ENCODE measurements around the gene HHAT. TPM values are rescaled to one million over a fixed set of nuclear protein-coding genes. Genes with fewer than 3 reads are reported as not detected.

The HHAT gene
- polyA plus RNA-seq, 1 experiment = 4.8 TPM

DNA sequence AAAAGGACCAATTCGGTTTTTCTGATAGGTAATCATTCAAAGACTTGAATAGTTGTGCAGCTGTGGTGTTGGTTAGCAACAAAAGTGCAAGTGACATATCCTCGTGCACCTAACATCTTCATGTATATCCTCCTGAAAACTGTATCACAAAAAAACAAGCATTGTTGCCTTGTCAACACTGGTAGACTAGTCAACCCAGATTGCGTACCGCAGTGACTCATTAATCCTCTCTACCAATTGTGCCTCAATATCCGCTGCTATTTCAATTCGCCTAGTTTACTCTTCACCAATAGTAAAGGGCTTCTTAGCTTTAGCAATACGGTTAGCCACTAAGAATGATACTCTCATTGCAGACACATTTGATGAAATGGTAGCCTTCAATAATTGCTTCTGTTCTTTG is 3.5 kb downstream of the HHAT start:
- H3K27me3 ChIP-seq (ENCODE audit: control insufficient read depth, insufficient read depth, low read length) = peaks cover 2% of the 10 kb centered on the region
- TF ChIP-seq, protein P1, sequence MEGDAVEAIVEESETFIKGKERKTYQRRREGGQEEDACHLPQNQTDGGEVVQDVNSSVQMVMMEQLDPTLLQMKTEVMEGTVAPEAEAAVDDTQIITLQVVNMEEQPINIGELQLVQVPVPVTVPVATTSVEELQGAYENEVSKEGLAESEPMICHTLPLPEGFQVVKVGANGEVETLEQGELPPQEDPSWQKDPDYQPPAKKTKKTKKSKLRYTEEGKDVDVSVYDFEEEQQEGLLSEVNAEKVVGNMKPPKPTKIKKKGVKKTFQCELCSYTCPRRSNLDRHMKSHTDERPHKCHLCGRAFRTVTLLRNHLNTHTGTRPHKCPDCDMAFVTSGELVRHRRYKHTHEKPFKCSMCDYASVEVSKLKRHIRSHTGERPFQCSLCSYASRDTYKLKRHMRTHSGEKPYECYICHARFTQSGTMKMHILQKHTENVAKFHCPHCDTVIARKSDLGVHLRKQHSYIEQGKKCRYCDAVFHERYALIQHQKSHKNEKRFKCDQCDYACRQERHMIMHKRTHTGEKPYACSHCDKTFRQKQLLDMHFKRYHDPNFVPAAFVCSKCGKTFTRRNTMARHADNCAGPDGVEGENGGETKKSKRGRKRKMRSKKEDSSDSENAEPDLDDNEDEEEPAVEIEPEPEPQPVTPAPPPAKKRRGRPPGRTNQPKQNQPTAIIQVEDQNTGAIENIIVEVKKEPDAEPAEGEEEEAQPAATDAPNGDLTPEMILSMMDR (IDR thresholded peaks at IDR 0.05; ENCODE audit: low read depth, low read length) = no peak
- ChIA-PET POLR2A (no interaction called here), CTCF (interaction anchor here (2.2 kb wide), 1 partner anchor 29 kb away, joined by 9 read pairs; no protein-coding TSS in a partner anchor)
- H3K4me3 ChIP-seq (ENCODE audit: low read depth, low read length) = no peak overlapping the region
- no peak for DNase-seq (ENCODE audit: low read depth, low spot score)
- H3K9me3 ChIP-seq (ENCODE audit: control insufficient read depth, insufficient read depth, low read length) = no peaks in the 10 kb centered on the region; the same call in 1 of the 2 replicates
- no peak overlapping the region for H3K27ac ChIP-seq (ENCODE audit: low read depth, low read length)

DNA sequence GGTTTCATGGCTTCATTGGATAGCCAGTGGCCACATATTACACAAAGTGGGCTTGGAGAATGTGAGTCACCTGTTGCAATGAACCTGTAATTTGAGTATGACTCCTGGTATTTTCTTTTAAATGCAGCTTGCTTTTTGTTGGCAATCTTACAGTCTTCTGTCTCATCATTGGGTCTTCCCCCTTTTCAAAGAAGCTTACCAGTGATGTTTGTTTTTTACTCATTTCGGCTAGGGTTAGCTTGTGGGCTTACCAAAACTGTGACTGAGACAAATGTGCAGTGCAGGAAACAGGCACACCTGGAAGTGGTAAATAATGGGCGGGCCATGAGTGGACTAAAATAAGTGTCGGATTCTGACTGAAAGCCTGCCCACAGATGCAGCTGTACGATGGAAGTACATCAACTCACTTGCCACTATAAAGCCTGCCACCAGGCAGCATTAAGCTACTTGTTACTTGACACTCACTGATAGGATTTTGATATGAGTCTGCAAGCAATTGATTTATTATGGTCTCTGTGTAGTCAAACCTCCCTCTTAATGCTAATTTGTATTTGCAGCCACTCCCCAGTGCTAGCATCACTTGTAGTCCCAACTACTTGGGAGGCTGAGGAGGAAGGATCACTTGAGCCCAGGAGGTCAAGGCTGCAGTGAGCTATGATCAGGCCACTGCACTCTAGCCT is 4.2 kb downstream of the HHAT start:
- TF ChIP-seq, protein P1 (IDR thresholded peaks at IDR 0.05; ENCODE audit: low read depth, low read length) = no peak
- no peaks in the 10 kb centered on the region; the same call in 1 of the 2 replicates for H3K9me3 ChIP-seq (ENCODE audit: control insufficient read depth, insufficient read depth, low read length)
- DNase-seq (ENCODE audit: low read depth, low spot score) = no peak
- peaks cover 2% of the 10 kb centered on the region for H3K27me3 ChIP-seq (ENCODE audit: control insufficient read depth, insufficient read depth, low read length)
- POLR2A ChIA-PET = no interaction called here
- no peak overlapping the region for H3K4me3 ChIP-seq (ENCODE audit: low read depth, low read length)
- CTCF ChIA-PET = interaction anchor here (1.0 to 2.2 kb wide), 2 partner anchors 12 to 28 kb away, joined by 3 to 9 read pairs; no protein-coding TSS in a partner anchor
- no peak overlapping the region for H3K27ac ChIP-seq (ENCODE audit: low read depth, low read length)

DNA sequence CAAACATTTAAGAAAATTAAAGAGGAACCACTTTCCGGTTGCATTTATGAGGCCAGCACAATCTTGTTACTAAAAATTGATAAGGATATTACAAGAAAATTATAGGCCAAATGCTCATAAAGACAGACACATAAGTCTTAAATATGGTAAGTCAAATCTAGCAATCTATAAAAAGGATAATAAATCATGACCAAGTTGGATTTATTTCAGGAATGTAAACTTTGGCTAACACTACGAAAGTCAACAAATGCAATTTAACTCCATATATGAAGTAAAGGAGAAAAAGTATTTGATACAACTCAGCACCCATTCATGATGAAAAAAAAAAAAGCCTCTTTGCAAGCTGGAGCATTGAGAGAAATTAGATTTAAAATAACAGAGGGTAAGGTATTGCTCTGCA is 6.3 kb downstream of the HHAT start:
- H3K27ac ChIP-seq (ENCODE audit: low read depth, low read length) = no peak overlapping the region
- ChIA-PET CTCF (interaction anchor here (1.0 kb wide), 1 partner anchor 26 kb away, joined by 4 read pairs; no protein-coding TSS in a partner anchor), POLR2A (no interaction called here)
- TF ChIP-seq, protein P1 (IDR thresholded peaks at IDR 0.05; ENCODE audit: low read depth, low read length) = no peak
- peaks cover 6% of the 10 kb centered on the region for H3K27me3 ChIP-seq (ENCODE audit: control insufficient read depth, insufficient read depth, low read length)
- no peaks in the 10 kb centered on the region for H3K9me3 ChIP-seq (ENCODE audit: control insufficient read depth, insufficient read depth, low read length)
- no peak overlapping the region for H3K4me3 ChIP-seq (ENCODE audit: low read depth, low read length)
- no peak for DNase-seq (ENCODE audit: low read depth, low spot score)

DNA sequence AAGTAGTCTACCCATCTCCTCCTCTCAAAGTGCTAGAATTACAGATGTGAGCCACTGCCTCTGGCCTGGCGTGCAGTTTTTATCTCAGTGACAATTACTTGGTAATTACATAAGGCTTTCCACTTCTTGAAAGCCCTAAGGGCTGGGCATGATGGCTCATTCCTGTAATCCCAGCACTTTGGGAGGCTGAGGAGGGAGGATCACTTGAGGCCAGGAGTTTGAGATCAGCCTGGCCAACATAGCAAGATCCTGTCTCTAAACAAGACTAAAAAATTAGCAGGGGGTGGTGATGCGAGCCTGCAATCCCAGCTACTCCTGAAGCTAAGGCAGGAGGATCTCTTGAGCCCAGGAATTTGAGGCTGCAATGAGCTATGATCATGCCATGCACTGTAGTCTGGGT is 7.7 kb downstream of the HHAT start:
- no peak for DNase-seq (ENCODE audit: low read depth, low spot score)
- no peak overlapping the region for H3K4me3 ChIP-seq (ENCODE audit: low read depth, low read length)
- H3K27me3 ChIP-seq (ENCODE audit: control insufficient read depth, insufficient read depth, low read length) = peaks cover 6% of the 10 kb centered on the region
- ChIA-PET POLR2A (no interaction called here), CTCF (no interaction called here)
- no peaks in the 10 kb centered on the region for H3K9me3 ChIP-seq (ENCODE audit: control insufficient read depth, insufficient read depth, low read length)
- TF ChIP-seq, protein P1 (IDR thresholded peaks at IDR 0.05; ENCODE audit: low read depth, low read length) = no peak
- H3K27ac ChIP-seq (ENCODE audit: low read depth, low read length) = no peak overlapping the region

DNA sequence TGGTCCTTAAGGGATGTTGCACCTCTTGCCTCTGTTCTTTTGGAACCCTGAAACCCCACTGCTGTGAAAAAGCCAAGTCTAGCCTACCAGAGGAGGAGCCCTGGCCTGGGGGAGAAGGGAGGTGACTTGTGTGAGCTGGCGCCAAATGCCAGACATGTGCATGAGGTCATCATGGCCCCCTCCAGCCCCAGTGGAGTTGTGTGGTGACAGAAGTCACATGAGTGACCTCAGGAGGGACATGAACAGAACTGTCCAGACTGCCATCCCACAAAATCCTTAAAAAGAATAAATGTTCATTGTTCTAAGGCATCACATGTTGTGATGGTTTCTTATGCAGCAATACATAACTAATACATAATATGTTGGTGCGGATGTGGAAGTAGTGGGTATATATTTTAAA is 10.8 kb downstream of the HHAT start:
- no peak for DNase-seq (ENCODE audit: low read depth, low spot score)
- CTCF ChIA-PET = no interaction called here
- Histone ChIP-seq H3K4me3 (ENCODE audit: low read depth, low read length) (no peak overlapping the region), H3K9me3 (ENCODE audit: control insufficient read depth, insufficient read depth, low read length) (no peaks in the 10 kb centered on the region), H3K27me3 (ENCODE audit: control insufficient read depth, insufficient read depth, low read length) (peaks cover 5% of the 10 kb centered on the region), H3K27ac (ENCODE audit: low read depth, low read length) (no peak overlapping the region)
- TF ChIP-seq, protein P1 (IDR thresholded peaks at IDR 0.05; ENCODE audit: low read depth, low read length) = no peak
- POLR2A ChIA-PET = no interaction called here
